IPS-18c (cell line): ENCODE measurements around the gene CCPG1.
"Not testable (repeated sequence)": the region's sequence is repeated elsewhere in the genome, so short reads cannot be mapped to it uniquely, and the experiment has no call there.

Experiments
- H3K4me3 ChIP-seq: 2 replicates; pipeline ENCODE4 v1.7.0; 2013; ENCODE audit warnings: low read depth, mild to moderate bottlenecking, low read length, moderate library complexity; ENCODE audit not compliant: insufficient read depth
- H3K9me3 ChIP-seq: one replicate; pipeline ENCODE4 v1.6.1; 2013; ENCODE audit warnings: mild to moderate bottlenecking, low read length, moderate library complexity; ENCODE audit not compliant: control insufficient read depth, insufficient read depth

Gene CCPG1

DNA sequence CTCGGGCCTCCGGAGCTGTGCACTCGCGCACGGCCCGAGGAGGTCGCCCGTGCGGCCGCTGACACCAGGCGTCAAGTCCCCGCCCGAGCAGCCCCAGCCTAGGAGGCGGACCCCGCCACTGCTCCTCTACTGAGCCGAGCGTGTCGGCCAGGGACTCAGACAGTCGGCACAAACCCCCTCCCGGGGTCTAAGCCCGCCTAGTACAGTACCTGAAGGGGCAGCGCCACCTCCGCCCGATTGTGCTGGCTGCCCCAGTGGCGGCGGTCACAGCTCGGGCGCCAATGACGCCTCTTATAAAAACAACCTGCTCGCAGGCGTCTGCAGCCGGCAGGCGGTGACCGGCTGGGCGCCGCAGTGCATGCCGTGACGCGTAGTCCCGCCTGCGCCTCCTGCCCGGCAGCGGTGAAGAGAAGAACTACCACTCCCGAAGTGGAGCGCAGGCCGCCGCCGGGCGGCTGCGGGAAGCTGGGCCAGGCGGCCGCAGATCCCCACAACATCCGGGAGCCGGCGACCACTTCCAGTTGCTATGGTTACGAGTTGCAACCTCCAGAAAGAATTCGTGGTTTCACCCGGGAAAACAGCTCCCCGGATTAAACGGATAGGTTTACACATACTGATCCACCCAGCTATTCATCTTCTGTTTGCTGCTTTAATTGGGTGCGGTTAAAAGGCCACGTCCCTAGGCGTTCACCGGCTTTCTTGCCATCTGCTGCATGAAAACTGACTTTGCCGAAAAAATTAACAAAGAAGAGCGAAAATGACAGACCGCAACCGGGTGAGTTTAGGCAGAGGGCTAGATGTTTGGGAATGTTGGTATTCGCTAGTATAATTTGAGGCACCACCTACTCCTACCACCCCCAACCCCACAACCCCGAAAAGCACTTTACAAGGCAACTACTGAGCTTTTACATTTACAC, at the start of gene CCPG1, which contains the start of gene PIERCE2:
Gene CCPG1 (minus strand): TSS at position 348 of the 917 bp plus-strand sequence. CDS start 18,935 bp downstream, outside the sequence.
Gene PIERCE2 (plus strand): TSS at position 484 of the 917 bp plus-strand sequence. CDS start 274 bp downstream, at position 758.
- no peaks in the 10 kb centered on the region for H3K9me3 ChIP-seq
- H3K4me3 ChIP-seq, result peak within 1 kb of the TSS; percentile 90

DNA sequence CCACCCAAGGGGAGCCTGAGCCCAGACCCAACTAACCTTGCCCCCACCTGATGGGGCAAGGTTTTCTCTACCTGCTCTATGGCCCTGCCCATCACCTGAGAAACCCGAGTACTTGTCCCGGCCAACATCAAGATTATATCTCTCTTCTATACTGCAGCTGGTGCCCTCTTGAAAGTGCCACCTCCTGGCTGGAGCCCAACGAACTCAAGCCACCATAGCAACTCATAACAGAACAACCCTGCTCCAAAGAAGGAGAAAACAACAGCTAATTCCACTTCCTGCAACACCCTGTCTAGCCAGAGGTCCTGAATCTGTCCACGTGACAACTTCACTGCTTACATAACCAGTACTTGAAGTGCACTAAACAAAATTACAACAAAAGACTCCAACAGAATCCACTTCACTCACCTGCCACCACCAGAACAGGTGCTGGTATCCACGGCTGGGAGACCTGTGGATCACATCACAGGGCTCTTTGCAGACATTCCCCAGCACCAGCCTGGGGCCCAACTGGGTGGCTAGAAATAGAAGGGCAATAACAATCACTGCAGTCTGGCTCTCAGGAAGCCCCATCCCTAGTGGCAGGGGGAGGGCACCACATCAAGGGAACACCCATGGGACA, 49.4 kb upstream of the CCPG1 start:
- H3K4me3 ChIP-seq, result no peak overlapping the region
- no peaks in the 10 kb centered on the region for H3K9me3 ChIP-seq

- not testable (repeated sequence) for H3K4me3 ChIP-seq, H3K9me3 ChIP-seq
These were observed 38.9 kb upstream of the CCPG1 start for GRCh38 chr15:55447030-55447394.

DNA sequence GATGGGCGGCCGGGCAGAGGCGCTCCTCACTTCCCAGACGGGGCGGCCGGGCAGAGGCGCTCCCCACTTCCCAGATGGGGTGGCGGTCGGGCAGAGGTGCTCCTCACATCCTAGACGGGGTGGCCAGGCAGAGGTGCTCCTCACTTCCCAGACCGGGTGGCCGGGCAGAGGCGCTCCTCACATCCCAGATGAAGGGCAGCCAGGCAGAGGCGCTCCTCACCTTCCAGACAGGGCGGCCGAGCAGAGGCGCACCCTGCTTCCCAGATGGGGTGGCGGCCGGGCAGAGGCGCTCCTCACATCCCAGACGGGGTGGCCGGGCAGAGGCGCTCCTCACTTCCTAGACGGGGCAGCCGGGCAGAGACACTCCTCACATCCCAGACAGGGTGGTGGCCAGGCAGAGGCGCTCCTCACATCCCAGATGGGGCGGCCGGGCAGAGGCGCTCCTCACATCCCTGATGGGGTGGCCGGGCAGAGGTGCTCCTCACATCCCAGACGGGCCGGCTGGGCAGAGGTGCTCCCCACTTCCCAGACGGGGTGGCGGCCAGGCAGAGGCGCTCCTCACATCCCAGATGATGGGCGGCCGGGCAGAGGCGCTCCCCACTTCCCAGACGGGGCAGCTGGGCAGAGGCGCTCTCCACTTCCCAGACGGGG, 38.3 kb upstream of the CCPG1 start:
- not testable (repeated sequence) for H3K4me3 ChIP-seq, H3K9me3 ChIP-seq

GRCh38 chr15:55445936-55446335, 37.8 kb upstream of the CCPG1 start:
- H3K4me3 ChIP-seq, H3K9me3 ChIP-seq: not testable (repeated sequence)

- not testable (repeated sequence) for H3K9me3 ChIP-seq, H3K4me3 ChIP-seq
These were observed 35.0 kb upstream of the CCPG1 start for GRCh38 chr15:55443141-55443540.

DNA sequence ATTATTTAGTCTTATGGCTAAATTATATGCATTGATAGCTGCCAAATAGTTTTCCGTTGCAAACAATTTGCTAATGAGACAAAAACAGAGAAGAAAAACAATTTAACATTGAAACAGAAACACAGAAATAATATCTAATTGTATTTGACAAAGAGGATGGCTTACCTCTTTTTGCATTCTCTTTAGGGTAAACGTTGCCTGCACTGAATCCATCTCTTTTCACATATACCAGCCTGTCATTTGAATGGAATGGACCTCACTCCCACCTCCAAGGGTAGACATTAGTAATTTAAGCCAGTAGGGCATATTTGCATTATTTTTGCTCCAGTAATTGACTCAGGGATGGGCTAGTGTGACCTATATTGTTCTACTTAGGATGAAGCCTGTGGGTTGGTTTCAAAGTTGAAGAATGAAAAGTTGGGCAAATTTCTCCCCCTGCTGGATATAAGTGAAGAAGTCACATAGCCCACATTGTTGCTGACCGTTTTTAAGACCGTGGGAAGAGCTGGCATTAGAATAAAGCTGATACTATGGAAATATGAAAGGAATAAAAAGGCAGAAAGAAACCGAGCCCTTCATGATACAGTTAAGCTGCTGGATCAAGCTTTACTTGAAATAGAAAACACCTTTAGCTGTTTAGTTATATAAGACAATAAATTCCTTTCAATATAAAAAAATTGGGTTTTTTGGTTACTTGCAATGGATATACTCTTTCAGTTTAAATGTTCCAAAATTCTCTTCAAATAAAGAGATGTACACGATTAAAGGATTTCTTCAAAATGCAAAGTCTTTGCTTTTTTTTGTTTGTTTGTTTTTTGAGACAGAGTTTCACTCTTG, 27.0 kb upstream of the CCPG1 start:
- no peaks in the 10 kb centered on the region for H3K9me3 ChIP-seq
- H3K4me3 ChIP-seq, result no peak overlapping the region

- H3K4me3 ChIP-seq, result no peak overlapping the region
- no peaks in the 10 kb centered on the region for H3K9me3 ChIP-seq
These were observed 13.9 kb upstream of the CCPG1 start for GRCh38 chr15:55422089-55422488.

GRCh38 chr15:55420171-55420866, 12.2 kb upstream of the CCPG1 start:
- Histone ChIP-seq H3K4me3 (no peak overlapping the region), H3K9me3 (no peaks in the 10 kb centered on the region)

DNA sequence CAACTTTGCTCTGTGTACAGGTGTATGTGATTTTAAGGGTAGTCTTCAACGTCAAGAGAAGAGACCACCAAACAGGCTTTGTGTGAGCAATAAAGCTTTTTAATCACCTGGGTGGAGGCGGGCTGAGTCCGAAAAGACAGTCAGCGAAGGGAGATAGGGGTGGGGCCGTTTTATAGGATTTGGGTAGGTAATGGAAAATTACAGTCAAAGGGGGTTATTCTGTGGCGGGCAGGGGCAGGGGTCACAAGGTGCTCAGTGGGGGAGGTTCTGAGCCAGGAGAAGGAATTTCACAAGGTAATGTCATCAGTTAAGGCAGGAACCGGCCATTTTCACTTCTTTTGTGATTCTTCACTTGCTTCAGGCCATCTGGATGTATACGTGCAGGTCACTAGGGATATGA, 9.5 kb upstream of the CCPG1 start:
- H3K9me3 ChIP-seq, H3K4me3 ChIP-seq: not testable (repeated sequence)

- peak overlapping the region; percentile 90 for H3K4me3 ChIP-seq
- not testable (repeated sequence) for H3K9me3 ChIP-seq
These were observed 817 bp upstream of the CCPG1 start for GRCh38 chr15:55408976-55409375.

DNA sequence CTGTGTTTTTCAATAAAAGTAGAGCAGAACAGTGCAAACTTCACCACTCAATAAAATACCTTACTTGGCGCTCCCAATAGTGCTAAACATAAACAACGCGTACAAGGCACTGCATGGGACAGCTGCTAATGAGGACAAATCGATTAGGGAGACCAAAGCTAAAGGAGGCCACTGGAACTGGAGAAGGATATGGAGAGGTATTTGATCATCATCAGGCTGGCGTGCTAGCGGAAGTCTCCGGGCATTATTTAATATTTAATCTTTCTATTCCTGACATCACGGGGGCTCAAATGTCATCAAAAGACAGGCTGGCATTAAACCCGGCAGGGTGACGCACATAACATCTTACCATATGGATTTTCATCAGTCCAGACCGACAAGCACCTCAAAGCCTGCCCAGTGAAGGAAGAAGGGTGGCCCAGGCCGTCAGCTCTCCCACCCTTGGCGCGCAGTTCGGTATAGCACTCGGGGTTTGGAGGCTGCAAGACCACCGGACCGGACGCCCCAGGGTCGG, 604 bp downstream of the CCPG1 start:
- H3K4me3 ChIP-seq, result peak overlapping the region; percentile 90
- H3K9me3 ChIP-seq, result no peaks in the 10 kb centered on the region

GRCh38 chr15:55403531-55403930, 4.6 kb downstream of the CCPG1 start:
- no peaks in the 10 kb centered on the region for H3K9me3 ChIP-seq
- H3K4me3 ChIP-seq, result no peak overlapping the region

- Histone ChIP-seq H3K4me3 (no peak overlapping the region), H3K9me3 (no peaks in the 10 kb centered on the region)
These were observed 5.5 kb downstream of the CCPG1 start for GRCh38 chr15:55402707-55403106.

GRCh38 chr15:55401786-55402246, 6.3 kb downstream of the CCPG1 start:
- Histone ChIP-seq H3K9me3 (no peaks in the 10 kb centered on the region), H3K4me3 (no peak overlapping the region)

DNA sequence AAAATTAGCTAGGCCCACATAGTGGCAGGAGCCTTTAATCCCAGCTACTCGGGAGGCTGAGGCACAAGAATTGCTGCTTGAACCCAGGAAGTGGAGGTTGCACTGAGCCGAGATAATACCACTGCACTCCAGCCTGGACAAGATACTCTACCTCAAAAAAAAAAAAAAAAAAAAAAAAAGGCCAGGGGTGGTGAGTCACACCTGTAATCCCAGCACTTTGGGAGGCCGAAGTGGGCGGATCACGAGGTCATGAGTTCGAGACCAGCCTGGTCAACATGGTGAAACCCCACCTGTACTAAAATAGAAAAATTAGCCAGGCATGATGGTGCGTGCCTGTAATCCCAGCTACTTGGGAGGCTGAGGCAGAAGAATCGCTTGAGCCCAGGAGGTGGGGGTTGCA, 8.1 kb downstream of the CCPG1 start:
- not testable (repeated sequence) for H3K9me3 ChIP-seq, H3K4me3 ChIP-seq
